GM12874 (cell line): Measurements from ENCODE around the gene CEACAM20.

Experiments
- TF ChIP-seq, protein P1 (sequence below): IDR thresholded peaks from 2 replicates; pipeline ENCODE4 v1.5.1; 2011; ENCODE audit warnings: low read depth, mild to moderate bottlenecking, control low read depth, low read length, moderate library complexity; ENCODE audit not compliant: insufficient read depth

Gene CEACAM20

DNA sequence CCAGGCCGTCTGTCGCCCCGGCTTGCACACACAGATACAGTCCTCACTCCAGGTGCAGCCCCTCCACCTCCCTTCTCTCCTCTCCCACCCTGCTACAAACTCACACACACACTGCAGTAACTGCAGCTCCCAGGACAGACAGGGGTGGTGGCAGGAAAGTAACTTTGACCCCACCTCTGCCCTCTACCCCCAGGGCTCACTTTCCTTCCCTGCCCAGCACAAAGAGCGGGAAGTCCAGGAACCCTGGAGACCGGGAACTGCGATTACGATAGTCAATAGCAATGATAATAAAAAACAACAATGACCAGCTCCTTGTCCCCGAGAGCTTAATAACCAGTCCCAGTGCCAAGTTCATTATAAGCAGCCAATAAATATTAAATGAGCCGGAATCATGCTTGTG lies at the start of gene CEACAM20:
TSS of gene CEACAM20 (minus strand) at position 140 of the 400 bp plus-strand sequence. CDS start 166 bp downstream, outside the sequence.
- TF ChIP-seq, protein P1, sequence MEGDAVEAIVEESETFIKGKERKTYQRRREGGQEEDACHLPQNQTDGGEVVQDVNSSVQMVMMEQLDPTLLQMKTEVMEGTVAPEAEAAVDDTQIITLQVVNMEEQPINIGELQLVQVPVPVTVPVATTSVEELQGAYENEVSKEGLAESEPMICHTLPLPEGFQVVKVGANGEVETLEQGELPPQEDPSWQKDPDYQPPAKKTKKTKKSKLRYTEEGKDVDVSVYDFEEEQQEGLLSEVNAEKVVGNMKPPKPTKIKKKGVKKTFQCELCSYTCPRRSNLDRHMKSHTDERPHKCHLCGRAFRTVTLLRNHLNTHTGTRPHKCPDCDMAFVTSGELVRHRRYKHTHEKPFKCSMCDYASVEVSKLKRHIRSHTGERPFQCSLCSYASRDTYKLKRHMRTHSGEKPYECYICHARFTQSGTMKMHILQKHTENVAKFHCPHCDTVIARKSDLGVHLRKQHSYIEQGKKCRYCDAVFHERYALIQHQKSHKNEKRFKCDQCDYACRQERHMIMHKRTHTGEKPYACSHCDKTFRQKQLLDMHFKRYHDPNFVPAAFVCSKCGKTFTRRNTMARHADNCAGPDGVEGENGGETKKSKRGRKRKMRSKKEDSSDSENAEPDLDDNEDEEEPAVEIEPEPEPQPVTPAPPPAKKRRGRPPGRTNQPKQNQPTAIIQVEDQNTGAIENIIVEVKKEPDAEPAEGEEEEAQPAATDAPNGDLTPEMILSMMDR, result no peak

DNA sequence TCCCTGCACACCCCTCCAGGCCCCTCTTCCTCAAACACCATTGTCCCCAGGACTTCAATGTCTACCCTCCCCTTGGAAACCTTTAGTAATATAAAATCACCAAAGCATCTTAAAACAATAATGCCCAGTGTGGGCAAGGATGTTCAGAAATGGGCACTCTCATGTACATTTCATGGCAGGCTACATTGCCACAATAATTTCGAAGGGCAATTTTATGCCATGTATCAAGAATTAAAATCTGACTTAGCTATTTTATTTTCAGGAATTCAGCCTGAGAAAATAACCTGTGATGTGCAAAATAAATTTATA lies 48.0 kb upstream of the CEACAM20 start:
- TF ChIP-seq, protein P1, result no peak

DNA sequence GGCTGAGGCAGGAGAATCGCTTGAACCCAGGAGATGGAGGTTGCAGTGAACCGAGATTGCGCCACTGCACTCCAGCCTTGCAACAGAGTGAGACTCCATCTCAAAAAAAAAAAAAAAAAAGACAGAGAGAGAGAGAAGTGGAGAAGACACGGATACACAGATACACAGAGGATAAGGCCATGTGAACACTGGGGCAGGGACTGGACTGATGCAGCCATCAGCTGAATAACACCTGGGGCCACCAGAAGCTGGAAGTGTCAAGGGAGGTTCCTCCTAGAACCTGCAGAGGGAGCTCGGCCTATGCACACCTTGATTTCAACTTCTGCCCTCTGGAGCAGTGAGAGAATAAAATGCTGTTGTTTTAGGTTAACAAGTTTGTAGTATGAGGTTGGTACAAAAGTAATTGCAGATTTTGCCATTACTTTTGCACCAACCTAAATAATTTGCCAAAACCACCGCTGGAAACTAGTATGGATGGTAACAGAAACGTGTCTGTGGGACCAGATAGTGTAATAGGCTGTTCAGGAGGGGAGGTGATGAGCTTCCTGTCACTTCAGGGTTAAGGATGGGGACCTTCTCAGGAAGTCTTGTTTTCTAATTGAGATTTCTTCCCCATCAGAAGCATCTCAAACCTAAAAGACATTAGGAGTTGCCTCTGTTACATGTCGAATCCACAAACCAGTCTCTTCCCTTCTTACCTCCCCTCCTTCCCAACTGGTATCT lies 47.5 kb upstream of the CEACAM20 start:
- TF ChIP-seq, protein P1, result peak; percentile 27

DNA sequence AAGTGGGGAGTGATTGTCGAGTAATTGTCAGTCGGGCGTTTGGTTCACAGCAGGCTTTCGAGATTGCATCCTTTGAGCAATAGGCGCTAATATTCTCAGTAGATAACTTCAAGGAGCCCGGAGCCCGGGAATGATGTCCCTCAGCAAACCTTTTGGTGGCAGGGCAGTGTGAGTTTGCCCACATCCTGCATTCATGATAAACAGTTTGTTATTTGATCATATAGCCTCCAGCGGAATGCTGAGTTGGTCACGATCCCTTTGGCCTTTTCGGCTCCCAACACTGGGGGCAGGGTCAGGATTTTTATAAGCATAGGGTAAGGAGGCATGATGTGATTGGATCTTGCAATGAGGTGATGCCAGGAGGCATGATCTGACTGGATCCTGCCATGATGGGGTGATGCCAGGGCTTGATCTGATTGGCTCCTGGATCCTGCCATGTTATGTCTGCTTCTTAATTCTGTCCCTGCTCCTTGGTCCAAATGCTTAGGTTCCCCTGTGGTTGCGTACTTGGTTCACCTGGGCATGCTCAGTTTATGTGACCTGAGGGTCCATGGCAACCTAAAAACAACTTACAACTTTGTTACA lies 45.7 kb upstream of the CEACAM20 start:
- TF ChIP-seq, protein P1, result no peak

DNA sequence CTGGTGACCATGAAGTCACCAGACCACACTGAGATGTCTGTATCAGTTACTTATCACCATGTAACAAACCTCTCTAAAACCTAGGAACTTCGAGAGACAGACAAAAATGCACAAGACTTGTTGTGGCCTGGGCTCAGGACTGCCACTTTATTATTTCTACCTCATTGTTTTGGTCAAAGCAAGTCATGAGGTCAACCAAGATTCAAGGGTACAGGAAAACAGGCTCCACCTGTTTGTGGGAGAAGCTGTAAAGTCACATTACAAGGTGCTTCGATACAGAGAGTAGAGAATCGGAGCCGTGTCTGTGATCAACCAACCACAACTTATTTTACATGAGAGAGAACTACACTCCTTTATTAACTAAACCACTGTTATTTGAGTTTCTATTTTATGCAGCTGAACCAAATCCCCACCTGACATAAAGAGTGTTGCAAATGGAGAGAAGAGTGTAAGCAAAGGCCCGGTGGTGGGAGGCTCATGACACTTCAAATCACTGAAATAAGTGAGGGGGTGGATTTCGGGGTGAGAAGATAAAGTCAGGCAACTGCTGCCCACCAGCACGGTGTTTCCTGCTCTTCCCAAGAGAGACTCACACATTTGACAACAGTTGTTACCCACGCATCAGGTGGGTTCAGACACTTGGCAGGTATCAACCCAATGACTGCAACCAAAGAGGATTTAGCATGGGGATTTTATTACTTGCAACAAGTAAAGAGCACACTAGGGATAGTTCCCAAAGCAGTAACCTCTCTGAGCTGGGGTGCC lies 44.9 kb upstream of the CEACAM20 start:
- TF ChIP-seq, protein P1, result no peak

DNA sequence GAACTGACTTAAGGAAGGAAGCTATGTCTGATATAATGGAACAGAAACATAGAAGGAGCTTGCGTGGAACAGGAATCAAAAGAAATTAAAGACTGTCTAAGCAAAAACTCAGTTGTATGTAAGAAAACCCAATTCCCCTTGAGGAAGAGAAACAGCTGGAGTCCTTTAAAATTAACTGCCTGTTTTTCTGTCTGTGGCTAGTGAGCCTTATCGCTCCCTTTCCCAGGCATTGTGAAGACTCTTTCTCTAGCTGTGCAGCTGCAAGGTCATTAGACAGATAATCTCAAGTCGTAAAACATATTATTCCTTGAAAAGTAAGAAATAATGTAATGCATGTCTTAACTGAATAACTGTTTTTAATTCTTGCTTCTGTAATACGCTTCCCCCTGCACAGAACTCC lies 44.2 kb upstream of the CEACAM20 start:
- TF ChIP-seq, protein P1, result no peak

DNA sequence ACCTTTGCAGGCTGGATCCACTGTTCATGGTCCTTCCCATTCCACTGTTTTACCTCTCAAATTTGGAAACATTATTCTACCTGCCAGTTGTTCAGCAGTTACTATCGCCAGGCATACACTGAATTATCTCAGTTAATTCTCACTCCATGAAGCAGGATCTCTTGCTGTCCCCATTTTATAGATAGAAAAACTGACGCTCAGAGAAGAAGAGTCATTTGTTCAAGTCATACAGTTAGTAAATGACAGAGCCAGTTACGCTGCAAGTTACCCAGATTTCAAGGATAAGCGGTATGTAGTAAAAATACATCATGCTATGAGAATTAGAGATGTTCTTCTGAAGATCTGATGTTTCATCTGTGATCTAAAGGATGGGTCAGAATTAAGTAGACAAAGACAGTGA lies 43.7 kb upstream of the CEACAM20 start:
- TF ChIP-seq, protein P1, result no peak
